ENCODE data around the gene LMF2. TPM values are rescaled to one million over a fixed set of nuclear protein-coding genes. Genes with fewer than 3 reads are reported as not detected.

LMF2 gene
- total RNA-seq, 2 experiments from 2014 or later, result 107 to 114 TPM

DNA sequence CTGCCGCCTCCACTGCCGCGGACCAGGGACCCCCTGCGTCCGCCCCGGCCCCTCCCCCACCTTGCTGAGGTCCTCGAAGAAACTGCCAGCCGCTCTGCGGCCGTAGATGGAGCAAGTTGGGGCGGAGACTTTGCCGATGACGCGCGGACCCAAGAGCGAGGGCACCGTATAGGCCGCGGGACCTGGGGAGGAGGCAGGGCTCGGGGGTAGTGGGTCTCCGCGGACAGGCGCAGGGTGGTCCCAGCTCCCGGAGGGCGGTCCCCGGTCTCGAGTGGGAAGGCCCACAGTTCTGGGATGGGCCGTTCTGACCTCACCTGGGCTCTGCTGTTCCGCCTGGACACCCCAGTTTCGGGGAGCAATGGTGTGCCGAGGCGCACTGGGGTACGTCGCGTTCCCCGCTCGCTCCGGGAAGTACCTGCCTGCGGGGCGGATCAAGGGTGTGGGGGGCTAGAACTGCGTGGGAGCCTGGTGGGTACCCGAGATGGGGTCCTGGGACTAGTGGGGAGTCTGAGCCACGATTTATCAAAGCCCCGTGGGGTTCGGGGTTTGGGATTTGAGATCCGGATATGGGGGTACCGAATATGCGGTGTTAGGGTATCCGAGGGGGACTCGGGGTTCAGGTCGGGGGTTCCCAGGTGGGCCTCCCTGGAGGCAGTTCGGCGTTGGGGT is 23.5 kb upstream of the LMF2 start:
- Mint-ChIP-seq H3K27me3 (peaks cover 13% of the 10 kb centered on the region), H3K36me3 (ENCODE audit: low read depth) (peaks cover 4% of the 10 kb centered on the region), H3K27ac (peak overlapping the region; percentile 88), H3K4me1 (ENCODE audit: low read depth) (peaks cover 45% of the 10 kb centered on the region), H3K9me3 (no peaks in the 10 kb centered on the region), H3K4me3 (peak overlapping the region; percentile 87)
- Histone ChIP-seq H3K36me3 (ENCODE audit: insufficient read depth, low read length) (no peaks in the 10 kb centered on the region), H3K27ac (ENCODE audit: low read depth in 1 of 2, low read length in 2 of 2) (peak overlapping the region; percentile 90 to 98), H3K4me3 (ENCODE audit: low read length) (peak overlapping the region; percentile 80), H3K27me3 (ENCODE audit: control insufficient read depth in 1 of 2, insufficient read depth in 2 of 2, low read length in 2 of 2) (no peaks in the 10 kb centered on the region), H3K4me1 (ENCODE audit: insufficient read depth, low read length) (peaks cover 77% of the 10 kb centered on the region), H3K9me3 (ENCODE audit: control insufficient read depth in 1 of 2, insufficient read depth in 1 of 2, low read length in 2 of 2) (no peaks in the 10 kb centered on the region)
- peak; percentile 59 to 90 (median 75) for DNase-seq
- intact Hi-C loops (cut with DNase I, micrococcal nuclease), result loop anchor here in 1 of 2 experiments (2.0 kb wide), 1 partner anchor 14 kb away; the partner anchor contains the start of gene KLHDC7B
- POLR2A ChIA-PET, result interaction anchor here (0.6 to 2.4 kb wide), 9 partner anchors 9 to 90 kb away, joined by 3 to 15 read pairs (median 6); partner anchors contain the start of genes KLHDC7B, LMF2, NCAPH2 and SYCE3
- CTCF ChIA-PET, result no interaction called here
- TF ChIP-seq, protein P1, sequence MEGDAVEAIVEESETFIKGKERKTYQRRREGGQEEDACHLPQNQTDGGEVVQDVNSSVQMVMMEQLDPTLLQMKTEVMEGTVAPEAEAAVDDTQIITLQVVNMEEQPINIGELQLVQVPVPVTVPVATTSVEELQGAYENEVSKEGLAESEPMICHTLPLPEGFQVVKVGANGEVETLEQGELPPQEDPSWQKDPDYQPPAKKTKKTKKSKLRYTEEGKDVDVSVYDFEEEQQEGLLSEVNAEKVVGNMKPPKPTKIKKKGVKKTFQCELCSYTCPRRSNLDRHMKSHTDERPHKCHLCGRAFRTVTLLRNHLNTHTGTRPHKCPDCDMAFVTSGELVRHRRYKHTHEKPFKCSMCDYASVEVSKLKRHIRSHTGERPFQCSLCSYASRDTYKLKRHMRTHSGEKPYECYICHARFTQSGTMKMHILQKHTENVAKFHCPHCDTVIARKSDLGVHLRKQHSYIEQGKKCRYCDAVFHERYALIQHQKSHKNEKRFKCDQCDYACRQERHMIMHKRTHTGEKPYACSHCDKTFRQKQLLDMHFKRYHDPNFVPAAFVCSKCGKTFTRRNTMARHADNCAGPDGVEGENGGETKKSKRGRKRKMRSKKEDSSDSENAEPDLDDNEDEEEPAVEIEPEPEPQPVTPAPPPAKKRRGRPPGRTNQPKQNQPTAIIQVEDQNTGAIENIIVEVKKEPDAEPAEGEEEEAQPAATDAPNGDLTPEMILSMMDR (IDR thresholded peaks at IDR 0.05), result no peak
- ATAC-seq (ENCODE audit: poor library complexity), result peak; percentile 46

DNA sequence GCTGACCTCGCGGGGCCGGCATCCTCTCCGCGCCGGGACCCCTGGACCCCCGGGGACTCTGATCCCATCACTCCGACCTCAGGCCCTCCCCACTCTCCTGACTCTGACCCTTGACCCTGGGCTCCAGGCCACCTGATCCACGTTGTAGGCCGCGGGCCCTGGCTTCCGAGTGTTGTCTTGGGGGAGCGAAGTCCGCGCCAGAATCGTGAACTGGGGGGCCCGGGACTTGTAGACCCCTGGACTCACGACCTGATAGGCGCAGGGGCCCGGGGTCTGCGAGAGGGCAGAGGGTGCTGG is 23.0 kb upstream of the LMF2 start:
- H3K27ac Mint-ChIP-seq, result peak overlapping the region; percentile 88
- ChIA-PET CTCF (no interaction called here), POLR2A (interaction anchor here (0.6 to 2.4 kb wide), 5 partner anchors 9 to 32 kb away, joined by 3 to 15 read pairs (median 8); partner anchors contain the start of genes KLHDC7B, LMF2, NCAPH2 and SYCE3)
- TF ChIP-seq, protein P1 (IDR thresholded peaks at IDR 0.05), result no peak
- Histone ChIP-seq H3K9me3 (ENCODE audit: control insufficient read depth in 1 of 2, insufficient read depth in 1 of 2, low read length in 2 of 2) (no peaks in the 10 kb centered on the region), H3K27me3 (ENCODE audit: control insufficient read depth in 1 of 2, insufficient read depth in 2 of 2, low read length in 2 of 2) (no peaks in the 10 kb centered on the region), H3K27ac (ENCODE audit: low read depth in 1 of 2, low read length in 2 of 2) (peak overlapping the region; percentile 90 to 98), H3K4me3 (ENCODE audit: low read length) (peak overlapping the region; percentile 80), H3K36me3 (ENCODE audit: insufficient read depth, low read length) (no peaks in the 10 kb centered on the region), H3K4me1 (ENCODE audit: insufficient read depth, low read length) (peaks cover 77% of the 10 kb centered on the region)
- peaks cover 45% of the 10 kb centered on the region for H3K4me1 Mint-ChIP-seq (ENCODE audit: low read depth)
- DNase-seq (peak in 1 of 14 experiments; percentile 34), ATAC-seq (ENCODE audit: poor library complexity) (no peak)
- H3K36me3 Mint-ChIP-seq (ENCODE audit: low read depth), result peaks cover 4% of the 10 kb centered on the region
- peaks cover 13% of the 10 kb centered on the region for H3K27me3 Mint-ChIP-seq
- H3K9me3 Mint-ChIP-seq, result no peaks in the 10 kb centered on the region
- peak overlapping the region; percentile 78 for H3K4me3 Mint-ChIP-seq
- intact Hi-C loops (cut with DNase I, micrococcal nuclease), result loop anchor here in 1 of 2 experiments (2.0 kb wide), 1 partner anchor 14 kb away; the partner anchor contains the start of gene KLHDC7B

DNA sequence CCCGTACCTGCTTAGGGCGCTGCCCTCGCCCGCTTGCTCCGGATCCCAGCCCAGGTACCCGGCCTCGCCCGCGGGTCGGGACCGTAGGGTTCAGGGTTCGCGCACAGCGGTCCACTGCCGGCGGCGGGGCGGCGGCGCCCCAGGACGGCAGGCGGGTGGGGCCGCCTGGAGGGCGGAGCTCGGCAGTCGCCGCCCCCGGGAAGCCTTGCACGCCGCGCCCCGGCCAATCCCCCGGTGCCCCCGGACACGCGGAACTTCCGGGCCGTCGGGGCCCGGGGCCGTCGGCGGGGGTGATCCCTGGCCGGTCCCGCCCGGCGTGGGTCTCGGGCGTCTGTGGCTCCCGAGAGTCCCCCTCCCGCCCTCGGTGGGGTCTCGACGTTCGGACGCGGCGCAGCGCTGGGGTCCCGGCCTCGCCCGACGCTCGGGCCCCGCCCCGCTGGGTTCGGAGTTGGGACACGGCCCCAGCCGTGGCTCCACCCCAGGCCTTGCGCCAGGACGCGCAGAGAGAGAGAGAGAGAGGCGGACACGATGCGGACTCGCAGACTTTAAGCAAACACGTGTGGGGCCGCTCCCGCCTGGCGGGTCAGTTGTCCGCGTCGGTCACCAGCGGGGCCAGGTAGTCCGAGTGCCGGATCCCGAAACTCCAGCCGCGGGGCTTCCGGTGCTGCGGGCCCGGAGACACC is 22.5 kb upstream of the LMF2 start, which contains the start of gene TYMP:
Gene TYMP (minus strand): TSS at position 116 of the 683 bp plus-strand sequence. CDS start 303 bp downstream, outside the sequence.
- POLR2A ChIA-PET, result interaction anchor here (1.0 to 6.7 kb wide), 8 partner anchors 8 to 91 kb away, joined by 3 to 258 read pairs (median 8); partner anchors contain the start of genes CHKB, KLHDC7B, LMF2 and NCAPH2
- Histone ChIP-seq H3K27me3 (ENCODE audit: control insufficient read depth in 1 of 2, insufficient read depth in 2 of 2, low read length in 2 of 2) (no peaks in the 10 kb centered on the region), H3K9me3 (ENCODE audit: control insufficient read depth in 1 of 2, insufficient read depth in 1 of 2, low read length in 2 of 2) (no peaks in the 10 kb centered on the region), H3K36me3 (ENCODE audit: insufficient read depth, low read length) (no peaks in the 10 kb centered on the region), H3K4me3 (ENCODE audit: low read length) (peak within 1 kb of the TSS; percentile 80), H3K4me1 (ENCODE audit: insufficient read depth, low read length) (peaks cover 77% of the 10 kb centered on the region), H3K27ac (ENCODE audit: low read depth in 1 of 2, low read length in 2 of 2) (peak within 1 kb of the TSS; percentile 90 to 98)
- no peak for ATAC-seq (ENCODE audit: poor library complexity)
- TF ChIP-seq, protein P1 (IDR thresholded peaks at IDR 0.05), result no peak
- Mint-ChIP-seq H3K27me3 (peaks cover 13% of the 10 kb centered on the region), H3K36me3 (ENCODE audit: low read depth) (peaks cover 4% of the 10 kb centered on the region), H3K4me3 (peak within 1 kb of the TSS; percentile 87), H3K9me3 (no peaks in the 10 kb centered on the region), H3K4me1 (ENCODE audit: low read depth) (peaks cover 45% of the 10 kb centered on the region), H3K27ac (peak within 1 kb of the TSS; percentile 90)
- CTCF ChIA-PET, result interaction anchor here (1.0 to 1.8 kb wide), 2 partner anchors 10 to 33 kb away, joined by 5 to 7 read pairs; partner anchors contain the start of gene SYCE3
- intact Hi-C loops (cut with DNase I, micrococcal nuclease), result loop anchor here (2.0 to 5.0 kb wide), 5 partner anchors 15 to 92 kb away; partner anchors contain the start of genes CHKB (in 1 of the 2), KLHDC7B (in 1 of the 2) and SYCE3 (in 1 of the 2)
- peak in 10 of 14 experiments; percentile 49 to 84 (median 72) for DNase-seq
